ENCODE measurements around the gene LYSMD4.

LYSMD4 gene

DNA sequence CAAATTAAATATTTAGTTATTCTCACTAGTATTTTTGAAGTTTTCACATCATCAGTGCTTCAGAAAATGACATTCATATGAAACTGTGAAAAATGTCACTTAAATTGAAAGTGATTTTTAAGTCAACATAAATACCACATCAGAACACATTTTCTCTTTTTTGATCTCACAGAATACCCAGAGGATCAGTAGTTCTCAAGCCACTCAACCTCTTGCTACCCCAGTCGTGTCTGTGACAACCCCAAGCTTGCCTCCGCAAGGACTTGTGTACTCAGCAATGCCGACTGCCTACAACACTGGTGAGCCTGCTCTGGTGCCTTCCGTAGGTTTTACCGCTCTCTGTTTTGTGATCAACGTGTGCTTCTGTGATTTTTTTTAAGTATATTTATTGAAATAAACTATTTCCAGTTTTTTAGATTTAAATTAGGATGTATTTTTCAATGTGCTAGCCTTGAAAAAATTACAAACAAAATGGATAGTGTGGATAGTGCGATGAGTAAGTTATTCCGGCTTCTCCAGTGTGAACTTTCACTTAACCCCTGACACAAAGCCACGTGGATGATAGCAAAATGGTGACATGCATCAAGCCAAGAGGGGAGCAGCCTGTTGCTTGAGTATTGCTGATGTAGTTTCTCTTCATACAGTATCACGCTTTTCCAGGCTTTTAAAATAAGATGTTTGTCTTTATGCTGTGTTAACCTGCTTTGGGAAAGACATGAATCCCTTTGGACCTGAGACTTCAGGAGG, 26.5 kb downstream of the LYSMD4 start:
- DNase-seq (ENCODE audit: low read depth) = peak; percentile 21

DNA sequence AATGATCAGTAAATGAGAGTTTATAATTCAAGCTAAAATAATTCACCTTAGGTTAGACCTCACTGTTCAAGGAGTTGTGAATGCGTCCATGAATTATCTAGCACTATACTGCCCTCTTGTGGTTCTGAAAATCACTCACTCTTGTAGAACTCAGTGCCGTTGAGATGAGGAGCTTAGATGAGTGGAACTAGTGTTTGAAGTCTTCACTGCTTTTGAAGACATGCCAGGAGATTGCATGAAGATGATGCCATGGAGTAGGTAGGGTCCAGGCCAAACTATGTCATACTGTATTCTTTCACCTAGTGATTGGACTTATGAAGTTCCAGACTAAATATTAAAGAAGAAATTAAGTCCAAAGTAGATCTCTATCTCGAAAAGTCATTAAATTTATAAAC, 28.8 kb downstream of the LYSMD4 start:
- no peak for DNase-seq (ENCODE audit: low read depth)

DNA sequence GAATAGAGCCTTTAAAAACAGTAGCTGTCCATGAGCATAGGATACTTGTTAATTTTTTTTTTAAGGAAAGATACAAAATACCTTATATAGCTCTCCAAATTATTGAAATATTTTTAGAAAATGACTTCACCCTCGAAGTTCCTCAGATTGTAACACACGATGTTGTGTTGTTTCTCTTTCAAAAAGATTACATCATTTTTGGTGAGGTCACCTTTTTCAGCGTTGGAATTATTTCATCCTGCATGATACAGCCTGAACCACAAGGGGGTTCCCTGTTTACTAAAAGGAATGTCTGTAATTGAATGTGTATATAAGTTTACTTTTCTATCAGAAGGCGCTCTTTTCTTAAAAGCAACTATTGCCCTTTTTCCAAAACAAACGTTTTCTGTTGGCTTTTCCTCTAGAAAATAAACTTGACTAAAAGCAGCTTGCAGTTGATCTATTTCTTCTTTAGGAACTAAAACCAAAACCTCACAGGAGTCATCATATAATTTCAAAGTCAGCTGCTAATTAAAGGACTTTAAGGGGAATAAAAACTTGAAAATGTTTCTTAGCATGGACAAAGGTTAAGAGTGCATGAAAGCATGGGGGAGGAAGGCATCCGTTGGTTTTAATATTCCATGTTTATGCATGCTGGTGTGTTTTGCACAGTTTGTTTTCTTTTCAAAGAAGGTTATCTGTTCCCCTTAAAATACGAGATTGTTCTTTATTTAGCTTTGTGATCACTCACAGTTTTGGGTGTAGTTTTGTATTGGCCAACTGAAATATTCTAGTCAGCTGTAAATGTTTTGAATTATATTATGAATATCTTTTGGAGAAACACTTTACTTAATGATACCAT, 29.4 kb downstream of the LYSMD4 start:
- DNase-seq (ENCODE audit: low read depth) = no peak

DNA sequence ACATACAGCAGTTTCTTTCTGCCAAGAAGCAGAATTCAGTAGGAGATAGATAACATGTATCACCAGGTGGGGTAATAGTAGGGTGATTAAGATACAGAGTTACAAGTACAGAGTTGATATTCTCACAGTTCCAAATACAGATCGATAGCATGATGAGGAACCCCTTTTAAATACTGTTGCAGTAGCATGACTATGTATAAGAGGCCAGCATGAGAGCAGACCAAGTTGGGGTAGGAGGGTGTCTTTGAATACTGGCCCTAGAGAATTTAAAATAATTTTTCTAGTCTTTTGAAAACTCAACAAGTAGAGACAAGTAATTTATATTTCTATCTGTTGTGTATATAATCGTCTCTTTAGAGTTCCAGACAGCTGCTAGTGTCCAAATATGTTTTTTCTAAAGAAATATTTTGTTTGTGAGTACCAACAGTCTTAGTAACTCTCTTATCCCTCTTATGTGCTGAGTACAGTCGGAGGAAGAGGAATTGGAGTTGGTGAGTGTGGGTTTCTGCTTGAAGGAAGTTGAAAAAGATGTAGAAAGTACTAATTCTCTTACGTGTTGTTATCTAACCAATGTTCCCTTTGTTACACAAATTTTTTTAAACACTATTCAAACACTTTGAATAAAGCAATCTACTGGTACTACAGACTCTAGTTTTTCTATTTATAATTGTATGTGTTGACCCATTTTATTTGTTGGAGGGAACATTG, 30.2 kb downstream of the LYSMD4 start:
- no peak for DNase-seq (ENCODE audit: low read depth)

DNA sequence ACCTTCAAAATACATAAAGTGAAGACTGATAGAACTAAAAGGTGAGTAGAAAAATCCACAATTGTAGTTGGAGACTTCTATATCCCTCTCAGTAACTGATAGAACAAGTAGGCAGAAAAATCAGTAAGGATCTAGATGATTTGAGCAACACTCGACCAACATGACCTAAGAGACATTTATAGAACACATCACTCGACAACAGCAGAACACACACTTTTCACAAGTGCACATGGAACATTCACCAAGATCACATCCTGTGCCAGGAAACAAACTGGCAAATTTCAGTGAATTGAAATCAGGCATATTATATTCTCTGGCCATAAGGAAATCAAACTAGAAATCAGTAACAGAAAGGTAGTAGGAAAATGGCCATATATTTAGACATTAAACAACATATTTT, 37.1 kb downstream of the LYSMD4 start:
- DNase-seq (ENCODE audit: low read depth) = no peak

DNA sequence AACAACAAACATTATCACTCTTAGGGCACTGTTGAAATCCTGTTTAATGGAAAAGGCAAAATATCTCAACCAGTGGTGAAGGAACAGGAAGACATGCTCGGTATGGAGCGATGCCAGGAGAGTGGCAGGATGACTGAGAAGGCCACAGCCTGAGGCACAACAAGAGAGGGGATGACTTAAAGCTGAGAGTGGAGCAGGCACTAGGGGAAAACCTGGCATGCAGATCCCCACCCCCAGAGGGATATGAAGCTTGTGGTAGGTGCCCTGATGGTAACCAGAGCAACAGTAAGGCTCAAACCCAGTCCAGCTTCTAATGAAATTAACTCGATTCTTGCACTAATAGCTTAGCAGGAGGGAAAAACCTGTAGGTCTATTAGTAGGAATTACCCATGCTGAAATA, 40.4 kb downstream of the LYSMD4 start:
- no peak for DNase-seq (ENCODE audit: low read depth)

DNA sequence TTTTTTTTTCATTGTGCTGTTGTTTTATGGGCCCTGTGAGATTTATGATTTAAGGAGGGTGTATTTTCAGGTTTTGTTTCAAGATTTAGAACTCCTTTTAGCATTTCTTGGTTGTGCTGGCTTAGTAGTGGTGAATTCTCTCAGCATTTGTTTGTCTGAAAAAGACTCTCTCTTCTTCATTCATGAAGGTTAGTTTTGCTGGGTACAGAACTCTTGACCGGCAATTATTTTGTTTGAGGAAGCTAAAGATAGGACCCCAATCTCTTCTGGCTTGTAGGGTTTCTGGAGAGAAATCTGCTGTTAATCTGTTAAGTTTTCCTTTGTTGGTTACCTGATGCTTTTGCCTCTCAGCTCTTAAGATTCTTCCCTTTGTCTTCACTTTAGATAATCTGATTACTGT, 46.9 kb downstream of the LYSMD4 start:
- DNase-seq (ENCODE audit: low read depth) = no peak

DNA sequence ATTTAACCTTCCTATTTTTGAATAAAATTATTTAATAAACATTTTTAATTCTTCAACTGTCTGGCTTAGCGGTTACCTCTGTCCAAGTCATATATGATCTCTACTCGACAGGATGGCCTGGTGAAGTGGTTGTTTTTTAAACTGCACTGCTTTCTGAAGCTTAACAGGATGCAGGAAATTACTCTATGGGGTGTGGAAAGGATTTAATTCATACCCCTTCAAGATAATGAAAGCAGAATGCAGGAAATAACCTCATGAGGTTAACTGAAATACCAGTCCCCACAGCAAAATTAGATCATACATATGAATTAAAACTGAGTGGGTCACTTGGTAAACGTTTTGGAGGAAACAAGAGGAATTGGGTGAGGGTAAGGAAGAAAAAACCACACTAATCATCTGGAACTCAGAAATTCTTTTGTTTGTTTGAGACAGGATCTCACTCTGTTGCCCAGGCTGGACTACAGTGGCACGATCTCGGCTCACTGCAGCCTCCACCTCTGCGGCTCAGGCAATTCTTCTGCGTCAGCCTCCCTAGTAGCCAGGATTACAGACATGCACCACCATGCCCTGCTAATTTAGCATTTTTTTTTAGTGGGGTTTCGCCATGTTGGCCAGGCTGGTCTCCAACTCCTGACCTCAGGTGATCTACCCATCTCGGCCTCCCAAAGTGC, 50.1 kb downstream of the LYSMD4 start:
- DNase-seq (ENCODE audit: low read depth) = no peak

DNA sequence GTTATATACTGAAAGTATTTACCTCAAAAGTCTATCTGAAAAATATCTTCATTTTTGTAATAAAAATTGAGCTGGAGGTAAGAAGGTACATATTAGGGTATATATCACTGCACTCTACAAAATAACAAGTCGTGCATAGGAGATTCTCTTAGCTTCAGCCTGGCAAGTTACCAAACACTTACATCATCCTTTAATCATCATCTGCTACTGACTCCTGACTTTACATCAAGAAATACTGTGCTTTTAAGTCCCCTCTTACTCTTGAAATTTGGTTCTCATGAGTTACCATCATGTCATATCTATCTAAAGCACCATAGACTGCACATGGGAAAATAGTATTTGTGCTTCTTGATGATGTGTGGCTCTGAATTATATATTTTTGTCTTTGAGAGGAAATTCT, 50.8 kb downstream of the LYSMD4 start:
- DNase-seq (ENCODE audit: low read depth) = no peak

DNA sequence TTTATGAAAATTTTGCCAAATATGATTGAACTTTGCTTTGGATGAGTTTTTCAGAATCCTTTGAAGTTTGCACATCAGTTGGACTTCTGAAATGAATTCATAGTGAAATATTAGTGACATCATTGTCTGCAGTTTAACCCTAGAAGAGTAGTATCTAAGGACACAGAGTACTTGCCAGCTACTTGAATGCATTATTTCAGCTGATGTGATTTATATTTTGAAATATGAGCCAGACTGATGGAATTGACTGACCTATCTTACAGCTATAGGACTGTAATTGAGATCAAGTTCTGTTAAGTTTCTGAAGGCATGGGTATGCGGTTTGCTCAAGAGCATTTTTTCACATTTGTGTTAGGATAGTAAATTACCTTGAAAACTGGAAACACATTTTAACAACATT, 51.2 kb downstream of the LYSMD4 start:
- no peak for DNase-seq (ENCODE audit: low read depth)

DNA sequence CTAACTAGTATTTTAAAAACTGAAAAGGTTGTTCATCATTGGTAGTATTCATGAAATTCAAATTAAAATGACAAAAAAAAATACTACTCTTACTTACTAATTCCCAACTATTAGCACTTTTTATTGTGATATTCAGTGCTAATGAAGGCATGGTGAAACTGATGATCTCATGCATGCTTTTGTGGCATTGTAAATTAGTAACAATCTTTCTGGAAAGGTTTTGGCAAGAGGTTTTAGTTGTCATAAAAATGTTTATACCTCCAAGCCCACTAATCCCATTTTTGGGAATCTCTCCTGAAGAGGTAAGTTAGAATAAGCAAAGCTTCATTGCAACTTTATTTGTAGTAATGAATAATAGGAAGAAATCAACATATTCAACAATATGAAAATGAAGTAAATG, 53.0 kb downstream of the LYSMD4 start:
- DNase-seq (ENCODE audit: low read depth) = no peak

DNA sequence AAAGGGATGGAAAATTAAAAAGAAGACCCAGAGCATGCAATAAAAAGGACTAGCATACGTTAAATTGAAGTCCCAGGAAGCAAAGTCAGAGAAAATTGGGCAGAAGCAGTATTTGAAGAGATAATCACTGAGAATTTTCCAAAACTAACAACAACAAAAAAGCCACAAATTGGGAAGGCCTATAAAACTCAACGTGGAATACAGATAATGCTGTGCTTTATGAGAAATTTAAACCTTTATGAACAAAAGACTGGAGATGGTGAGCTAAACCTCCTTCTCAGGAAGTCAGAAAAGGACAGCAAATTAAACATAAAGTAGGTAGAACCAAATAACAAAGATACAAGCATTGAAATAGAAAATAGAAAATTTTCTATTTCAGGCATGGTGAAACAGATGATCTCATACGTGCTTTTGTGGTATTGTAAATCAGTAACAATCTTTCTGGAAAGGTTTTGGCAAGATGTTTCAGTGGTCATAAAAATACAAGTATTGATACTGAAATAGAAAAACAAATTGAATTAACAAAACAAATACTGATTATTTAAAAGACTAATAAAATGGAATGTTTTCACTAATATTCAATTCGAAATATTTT, 55.6 kb downstream of the LYSMD4 start:
- no peak for DNase-seq (ENCODE audit: low read depth)

Measured in activated gamma-delta T cell treated with anti-CD3 and anti-CD28 coated beads, Interleukin-2, amount 50 U/mL, for 16 hours (primary cell).